ENCODE results near the gene CRCP. TPM values are rescaled to one million over a fixed set of nuclear protein-coding genes. Genes with fewer than 3 reads are reported as not detected.
"Not testable (repeated sequence)": the region's sequence is repeated elsewhere in the genome, so short reads cannot be mapped to it uniquely, and the experiment has no call there.

The CRCP gene
- total and polyA plus RNA-seq, 8 donors: 15.7 to 99.5 (median 28.2) TPM

DNA sequence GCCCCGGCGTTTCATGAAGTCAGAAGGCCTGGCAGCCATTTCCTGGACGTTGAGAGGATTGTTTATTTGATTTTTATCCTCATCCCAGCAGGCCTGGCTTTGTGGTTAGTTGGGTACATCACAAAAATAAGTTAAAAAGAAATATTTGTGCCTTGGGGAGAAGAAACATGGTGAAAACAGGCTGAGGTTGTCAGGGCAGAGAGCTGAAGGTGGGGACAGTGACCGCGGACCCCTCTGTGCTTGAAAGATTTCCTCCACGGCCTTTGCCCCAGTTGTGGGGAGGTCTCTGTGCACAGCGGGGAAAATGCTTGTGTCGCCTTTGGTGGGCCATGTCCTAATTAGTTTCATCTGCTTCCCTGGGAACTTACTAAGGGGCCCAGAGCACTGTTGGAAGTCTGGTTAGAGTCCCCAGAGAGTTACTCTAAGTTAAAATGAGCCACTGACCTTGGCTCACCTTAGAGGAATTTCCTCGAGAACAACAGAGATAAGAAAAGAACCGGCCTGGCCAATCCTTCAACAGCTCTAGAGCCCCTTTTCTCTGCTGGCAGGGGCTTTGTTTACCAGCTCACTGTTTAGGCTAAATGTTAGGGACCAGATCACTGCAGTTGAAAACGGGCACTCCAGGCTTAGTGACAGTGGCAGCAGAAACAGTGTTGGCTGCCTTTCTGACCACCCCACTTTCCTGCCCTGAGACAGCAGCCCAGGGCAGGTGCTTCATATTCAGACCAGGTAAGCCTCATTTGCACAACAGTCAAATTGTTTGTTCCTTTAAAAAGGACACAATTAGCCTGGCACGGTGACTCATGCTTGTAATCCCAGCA is 37.9 kb downstream of the CRCP start:
- no peak overlapping the region for H3K4me3 ChIP-seq
- no peaks in the 10 kb centered on the region for H3K9me3 ChIP-seq
- DNase-seq: peak in 1 of 2 donors; percentile 50
- WGBS, 5 donors: 42 to 50% (median 45%) methylated on average over 12 of the region's 12 CpGs
- H3K36me3 ChIP-seq: peaks cover 37 to 80% (median 73%) of the 10 kb centered on the region in 4 donors
- H3K27me3 ChIP-seq: no peaks in the 10 kb centered on the region
- H3K27ac ChIP-seq: peak overlapping the region; percentile 53 to 83 (median 64)
- TF ChIP-seq POLR2AphosphoS5 (IDR thresholded peaks at IDR 0.05) (no peak), EP300 (IDR thresholded peaks at IDR 0.05) (no peak), POLR2A (IDR thresholded peaks at IDR 0.05) (no peak)
- TF ChIP-seq, protein P1, sequence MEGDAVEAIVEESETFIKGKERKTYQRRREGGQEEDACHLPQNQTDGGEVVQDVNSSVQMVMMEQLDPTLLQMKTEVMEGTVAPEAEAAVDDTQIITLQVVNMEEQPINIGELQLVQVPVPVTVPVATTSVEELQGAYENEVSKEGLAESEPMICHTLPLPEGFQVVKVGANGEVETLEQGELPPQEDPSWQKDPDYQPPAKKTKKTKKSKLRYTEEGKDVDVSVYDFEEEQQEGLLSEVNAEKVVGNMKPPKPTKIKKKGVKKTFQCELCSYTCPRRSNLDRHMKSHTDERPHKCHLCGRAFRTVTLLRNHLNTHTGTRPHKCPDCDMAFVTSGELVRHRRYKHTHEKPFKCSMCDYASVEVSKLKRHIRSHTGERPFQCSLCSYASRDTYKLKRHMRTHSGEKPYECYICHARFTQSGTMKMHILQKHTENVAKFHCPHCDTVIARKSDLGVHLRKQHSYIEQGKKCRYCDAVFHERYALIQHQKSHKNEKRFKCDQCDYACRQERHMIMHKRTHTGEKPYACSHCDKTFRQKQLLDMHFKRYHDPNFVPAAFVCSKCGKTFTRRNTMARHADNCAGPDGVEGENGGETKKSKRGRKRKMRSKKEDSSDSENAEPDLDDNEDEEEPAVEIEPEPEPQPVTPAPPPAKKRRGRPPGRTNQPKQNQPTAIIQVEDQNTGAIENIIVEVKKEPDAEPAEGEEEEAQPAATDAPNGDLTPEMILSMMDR (IDR thresholded peaks at IDR 0.05): no peak
- intact Hi-C loops (cut with DNase I; ENCODE audit: low total_unique reads): no loop called here
- peaks cover 32 to 50% (median 41%) of the 10 kb centered on the region in 4 donors for H3K4me1 ChIP-seq

DNA sequence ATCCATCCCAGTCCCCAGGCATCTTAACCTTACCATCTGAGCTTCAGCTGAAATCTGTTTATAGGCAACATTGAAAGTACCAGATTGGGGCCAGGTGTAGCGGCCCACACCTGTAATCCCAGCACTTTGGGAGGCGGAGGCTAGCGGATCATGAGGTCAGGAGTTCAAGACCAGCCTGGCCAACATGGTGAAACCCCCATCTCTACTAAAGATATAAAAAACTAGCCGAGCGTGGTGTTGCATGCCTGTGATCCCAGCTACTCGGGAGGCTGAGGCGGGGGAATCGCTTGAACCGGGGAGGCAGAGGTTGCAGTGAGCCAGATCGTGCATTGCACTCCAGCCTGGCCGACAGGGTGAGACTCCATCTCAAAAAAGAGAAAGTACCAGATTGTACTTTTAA is 39.0 kb downstream of the CRCP start:
- no peak overlapping the region for H3K27ac ChIP-seq
- DNase-seq: no peak
- H3K36me3 ChIP-seq: peaks cover 46 to 81% (median 75%) of the 10 kb centered on the region in 4 donors
- 93 to 99% (median 97%) methylated on average over 11 of the region's 11 CpGs for WGBS, 5 donors
- no peak overlapping the region for H3K4me3 ChIP-seq
- no peaks in the 10 kb centered on the region for H3K9me3 ChIP-seq
- TF ChIP-seq POLR2AphosphoS5 (IDR thresholded peaks at IDR 0.05) (no peak), POLR2A (IDR thresholded peaks at IDR 0.05) (no peak), EP300 (IDR thresholded peaks at IDR 0.05) (no peak)
- TF ChIP-seq, protein P1 (IDR thresholded peaks at IDR 0.05): no peak
- peaks cover 32 to 42% (median 37%) of the 10 kb centered on the region in 4 donors for H3K4me1 ChIP-seq
- no peaks in the 10 kb centered on the region for H3K27me3 ChIP-seq
- intact Hi-C loops (cut with DNase I; ENCODE audit: low total_unique reads): no loop called here

DNA sequence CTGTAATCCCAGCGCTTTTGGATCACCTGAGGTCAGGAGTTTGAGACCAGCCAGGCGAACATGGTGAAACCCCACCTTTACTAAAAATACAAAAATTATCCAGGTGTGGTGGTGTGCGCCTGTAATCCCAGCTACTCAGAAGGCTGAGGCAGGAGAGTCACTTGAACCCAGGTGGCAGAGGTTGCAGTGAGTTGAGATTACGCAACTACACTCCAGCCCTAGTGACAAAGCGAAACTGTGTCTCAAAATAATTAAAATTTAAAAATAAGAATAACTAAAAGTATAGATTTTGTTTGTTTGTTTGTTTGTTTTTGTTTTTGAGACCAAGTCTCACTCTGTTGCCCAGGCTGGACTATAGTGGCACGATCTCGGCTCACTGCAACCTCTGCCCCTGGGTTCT is 41.4 kb downstream of the CRCP start:
- DNase-seq; H3K27ac ChIP-seq; H3K4me3 ChIP-seq; intact Hi-C loops (cut with DNase I; ENCODE audit: low total_unique reads); H3K9me3 ChIP-seq; H3K27me3 ChIP-seq: not testable (repeated sequence)
- H3K36me3 ChIP-seq: peaks cover 46 to 82% (median 75%) of the 10 kb centered on the region in 4 donors
- H3K4me1 ChIP-seq: peaks cover 19 to 23% (median 21%) of the 10 kb centered on the region in 4 donors
- WGBS, 5 donors: 98 to 99% (median 99%) methylated on average over 7 of the region's 7 CpGs

DNA sequence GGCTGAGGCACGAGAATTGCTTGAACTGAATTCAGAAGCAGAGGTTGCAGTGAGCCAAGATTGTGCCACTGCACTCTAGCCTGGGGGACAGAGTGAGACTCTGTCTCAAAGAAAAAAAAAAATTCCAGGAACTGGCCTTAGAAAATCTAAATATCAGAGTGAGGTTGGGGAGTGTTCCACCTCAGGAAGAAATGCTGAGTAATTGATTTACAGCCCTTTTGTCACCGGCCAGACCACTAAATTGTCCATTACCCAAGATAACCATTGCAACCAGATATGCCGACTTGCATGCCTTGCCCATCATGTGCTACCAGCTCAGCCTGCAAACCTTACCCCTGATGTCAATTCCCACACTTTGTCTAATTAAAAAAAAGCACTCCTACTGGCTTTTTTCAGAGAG is 42.4 kb downstream of the CRCP start:
- H3K36me3 ChIP-seq: peaks cover 45 to 75% (median 68%) of the 10 kb centered on the region in 4 donors
- no peaks in the 10 kb centered on the region for H3K27me3 ChIP-seq
- H3K4me3 ChIP-seq: no peak overlapping the region
- intact Hi-C loops (cut with DNase I; ENCODE audit: low total_unique reads): no loop called here
- H3K9me3 ChIP-seq: no peaks in the 10 kb centered on the region
- H3K27ac ChIP-seq: no peak overlapping the region
- peaks cover 11 to 15% (median 13%) of the 10 kb centered on the region in 4 donors for H3K4me1 ChIP-seq
- 77 to 89% (median 79%) methylated on average over 3 of the region's 3 CpGs for WGBS, 5 donors
- no peak for DNase-seq
- TF ChIP-seq POLR2AphosphoS5 (IDR thresholded peaks at IDR 0.05) (no peak), POLR2A (IDR thresholded peaks at IDR 0.05) (no peak), EP300 (IDR thresholded peaks at IDR 0.05) (no peak)
- TF ChIP-seq, protein P1 (IDR thresholded peaks at IDR 0.05): no peak

DNA sequence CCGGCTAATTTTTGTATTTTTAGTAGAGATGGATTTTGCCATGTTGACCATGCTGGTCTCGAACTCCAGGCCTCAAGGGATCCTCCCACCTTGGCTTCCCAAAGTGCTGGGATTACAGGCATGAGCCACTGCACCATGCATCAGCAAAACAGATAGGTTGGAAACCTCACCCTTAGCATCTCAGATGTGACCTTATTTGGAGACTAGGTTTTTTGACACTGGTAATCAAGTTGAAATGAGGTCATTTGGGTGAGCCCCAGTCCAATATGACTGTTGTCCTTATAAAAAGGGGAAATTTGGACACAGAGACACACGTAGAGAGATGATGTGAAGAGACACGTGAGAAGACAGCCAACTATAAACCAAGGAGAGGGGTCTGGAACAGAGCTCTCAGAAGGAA is 48.0 kb downstream of the CRCP start:
- Histone ChIP-seq H3K9me3 (no peaks in the 10 kb centered on the region), H3K36me3 (peaks cover 9 to 23% (median 13%) of the 10 kb centered on the region in 4 donors), H3K27ac (no peak overlapping the region), H3K27me3 (no peaks in the 10 kb centered on the region), H3K4me3 (no peak overlapping the region), H3K4me1 (peaks cover 0 to 3% (median under 1%) of the 10 kb centered on the region in 4 donors)
- 83 to 94% (median 89%) methylated on average over 4 of the region's 4 CpGs for WGBS, 5 donors
- TF ChIP-seq, protein P1 (IDR thresholded peaks at IDR 0.05): no peak
- no peak for TF ChIP-seq POLR2AphosphoS5 (IDR thresholded peaks at IDR 0.05)
- no peak for TF ChIP-seq POLR2A (IDR thresholded peaks at IDR 0.05)
- TF ChIP-seq EP300 (IDR thresholded peaks at IDR 0.05): no peak
- DNase-seq: no peak
- intact Hi-C loops (cut with DNase I; ENCODE audit: low total_unique reads): no loop called here

All from stomach (tissue), 9 donors.